Measurements from ENCODE around the gene OLA1.

Gene OLA1

DNA sequence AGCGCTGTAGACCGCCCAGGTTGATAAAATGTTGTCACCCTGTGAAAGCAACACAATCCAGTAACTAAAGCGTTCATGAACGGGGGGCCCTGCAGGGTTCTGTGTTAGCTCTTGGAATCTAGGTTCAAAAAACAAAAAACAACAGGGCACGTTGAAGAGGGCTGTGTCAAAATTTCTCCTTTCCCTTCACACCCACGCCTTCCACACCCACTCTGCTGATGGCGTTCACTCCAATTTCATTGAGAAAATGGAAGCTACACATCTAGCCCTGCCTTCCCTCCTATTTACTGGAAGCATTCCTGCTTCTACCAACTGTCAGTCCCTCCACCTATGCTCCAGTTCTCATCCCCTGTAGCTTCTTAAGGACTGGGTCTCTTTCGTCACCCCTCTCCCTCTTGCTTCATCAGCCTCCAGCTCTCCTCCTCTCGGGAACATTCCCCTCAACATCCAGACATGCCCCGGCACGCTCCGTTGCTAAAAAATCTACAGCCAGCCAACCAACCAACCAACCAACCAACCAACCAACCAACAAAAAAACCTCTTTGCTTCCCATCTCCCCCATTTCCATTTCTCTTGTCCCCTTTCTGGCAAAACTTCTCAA is 184.7 kb downstream of the OLA1 start:
- Histone ChIP-seq H3K9ac (ENCODE audit: low read depth, low read length) (no peak overlapping the region), H3K27me3 (ENCODE audit: insufficient read depth, low read length) (no peaks in the 10 kb centered on the region), H3K4me1 (ENCODE audit: insufficient read depth, low read length) (peaks cover 30% of the 10 kb centered on the region), H3K27ac (ENCODE audit: low read depth, low read length) (peak overlapping the region; percentile 66; the same call in 1 of the 2 replicates), H3K9me3 (ENCODE audit: insufficient read depth, low read depth, low read length) (peaks cover 5% of the 10 kb centered on the region; the same call in 1 of the 2 replicates), H3K4me3 (ENCODE audit: low read length) (no peak overlapping the region), H3K36me3 (ENCODE audit: insufficient read depth, low read length) (no peaks in the 10 kb centered on the region)
- WGBS, result 77% methylated on average over 12 of the region's 12 CpGs

DNA sequence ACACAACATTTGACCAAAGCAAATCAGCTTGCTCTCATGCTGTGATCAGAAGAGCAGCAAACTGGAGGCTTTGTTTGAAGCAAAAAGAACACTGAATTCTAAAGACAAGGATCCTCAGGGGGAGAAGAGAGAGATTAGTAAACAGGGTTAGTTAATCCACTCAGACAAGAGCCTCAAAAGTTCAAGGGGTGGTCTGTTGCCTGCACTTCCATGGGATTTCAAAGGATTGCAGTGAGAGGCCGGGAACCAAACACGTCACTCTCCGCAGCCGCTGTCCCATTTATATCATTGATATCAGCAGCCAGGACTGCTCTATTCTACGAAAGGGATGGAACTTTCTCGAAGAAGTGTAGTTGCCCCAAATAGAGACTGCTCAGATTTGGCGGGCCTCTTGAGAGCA is 185.4 kb downstream of the OLA1 start:
- H3K4me1 ChIP-seq (ENCODE audit: insufficient read depth, low read length), result peaks cover 30% of the 10 kb centered on the region
- no peak overlapping the region for H3K4me3 ChIP-seq (ENCODE audit: low read length)
- peaks cover 7% of the 10 kb centered on the region; the same call in 1 of the 2 replicates for H3K9me3 ChIP-seq (ENCODE audit: insufficient read depth, low read depth, low read length)
- 50% methylated on average over 7 of the region's 7 CpGs for WGBS
- H3K27ac ChIP-seq (ENCODE audit: low read depth, low read length), result peak overlapping the region; percentile 66; the same call in 1 of the 2 replicates
- no peak overlapping the region for H3K9ac ChIP-seq (ENCODE audit: low read depth, low read length)
- no peaks in the 10 kb centered on the region for H3K36me3 ChIP-seq (ENCODE audit: insufficient read depth, low read length)
- H3K27me3 ChIP-seq (ENCODE audit: insufficient read depth, low read length), result no peaks in the 10 kb centered on the region

DNA sequence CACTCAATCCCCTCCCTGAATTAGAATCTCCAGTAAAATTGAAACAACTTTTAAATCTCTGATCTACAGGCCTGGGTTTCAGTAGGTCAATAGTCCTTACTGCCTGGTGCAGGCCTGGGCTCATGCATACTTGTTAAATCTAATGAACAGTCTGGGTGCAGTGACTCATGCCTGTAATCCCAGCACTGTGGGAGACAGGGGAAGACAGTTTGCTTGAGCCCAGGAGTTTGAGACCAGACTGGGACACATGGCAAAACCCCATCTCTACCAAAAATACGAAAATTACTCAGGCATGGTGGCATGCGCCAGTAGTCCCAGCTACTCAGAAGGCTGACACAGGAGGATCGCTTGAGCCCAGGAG is 188.5 kb downstream of the OLA1 start:
- peaks cover 30% of the 10 kb centered on the region for H3K4me1 ChIP-seq (ENCODE audit: insufficient read depth, low read length)
- H3K4me3 ChIP-seq (ENCODE audit: low read length), result no peak overlapping the region
- no peaks in the 10 kb centered on the region for H3K27me3 ChIP-seq (ENCODE audit: insufficient read depth, low read length)
- peaks cover 7% of the 10 kb centered on the region; the same call in 1 of the 2 replicates for H3K9me3 ChIP-seq (ENCODE audit: insufficient read depth, low read depth, low read length)
- no peak overlapping the region for H3K27ac ChIP-seq (ENCODE audit: low read depth, low read length)
- H3K36me3 ChIP-seq (ENCODE audit: insufficient read depth, low read length), result no peaks in the 10 kb centered on the region
- WGBS, result 96% methylated on average over 3 of the region's 3 CpGs
- no peak overlapping the region for H3K9ac ChIP-seq (ENCODE audit: low read depth, low read length)

DNA sequence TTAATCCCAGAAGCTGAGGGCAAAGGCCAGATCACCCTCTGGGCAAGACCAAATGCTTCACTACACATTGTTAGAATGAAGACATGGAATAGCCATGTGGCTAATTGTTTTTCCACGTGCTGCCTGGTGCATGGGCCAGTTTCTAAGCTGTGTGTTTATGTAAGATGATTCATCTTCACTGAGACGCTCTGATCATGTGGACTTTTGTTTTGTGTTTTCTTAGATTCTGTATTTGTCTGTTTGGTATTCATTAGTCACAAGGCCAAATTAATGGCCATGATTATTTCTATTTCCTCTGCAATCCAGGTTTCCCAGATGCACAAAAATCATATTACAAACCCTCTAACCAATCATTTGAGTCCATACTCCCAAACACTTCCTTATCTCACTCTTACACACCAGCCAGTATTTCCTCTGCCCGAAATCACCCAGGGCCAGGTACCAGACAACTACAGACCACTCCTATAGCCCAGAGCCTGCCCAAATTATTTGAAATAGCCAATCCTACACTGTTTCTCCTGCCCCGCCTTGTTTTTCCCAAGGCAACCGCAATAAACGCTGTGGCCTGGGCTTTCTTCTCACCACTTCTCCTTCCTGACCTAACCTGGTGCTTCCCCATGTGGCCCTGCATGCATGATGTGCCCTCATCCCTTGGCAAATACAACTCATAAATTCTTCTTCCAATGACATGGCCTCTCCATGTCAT is 189.0 kb downstream of the OLA1 start:
- Histone ChIP-seq H3K27ac (ENCODE audit: low read depth, low read length) (no peak overlapping the region), H3K27me3 (ENCODE audit: insufficient read depth, low read length) (no peaks in the 10 kb centered on the region), H3K4me1 (ENCODE audit: insufficient read depth, low read length) (peaks cover 31% of the 10 kb centered on the region), H3K9me3 (ENCODE audit: insufficient read depth, low read depth, low read length) (peaks cover 7% of the 10 kb centered on the region; the same call in 1 of the 2 replicates), H3K9ac (ENCODE audit: low read depth, low read length) (no peak overlapping the region), H3K36me3 (ENCODE audit: insufficient read depth, low read length) (no peaks in the 10 kb centered on the region), H3K4me3 (ENCODE audit: low read length) (no peak overlapping the region)
- WGBS, result 92% methylated on average over 6 of the region's 6 CpGs

DNA sequence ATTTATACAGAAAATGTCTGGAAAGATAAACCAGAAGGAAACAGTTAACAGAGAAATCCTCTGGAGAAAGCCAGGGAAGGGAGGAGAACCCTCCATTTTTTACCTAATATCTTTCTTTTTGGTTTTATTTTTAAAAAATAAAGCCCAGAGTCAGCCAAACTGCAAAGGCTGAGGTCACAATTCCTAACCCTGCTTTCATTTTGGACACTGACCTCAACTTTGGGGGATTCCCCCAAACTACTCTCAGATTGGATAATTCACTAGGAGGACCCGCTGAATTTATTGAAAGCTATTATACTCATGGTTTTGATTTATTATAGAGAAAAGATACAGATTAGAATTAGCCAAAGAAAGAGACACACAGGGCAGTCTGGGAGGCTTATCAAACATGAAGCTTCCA is 189.9 kb downstream of the OLA1 start:
- Histone ChIP-seq H3K4me3 (ENCODE audit: low read length) (no peak overlapping the region), H3K27me3 (ENCODE audit: insufficient read depth, low read length) (no peaks in the 10 kb centered on the region), H3K27ac (ENCODE audit: low read depth, low read length) (no peak overlapping the region), H3K9ac (ENCODE audit: low read depth, low read length) (no peak overlapping the region), H3K36me3 (ENCODE audit: insufficient read depth, low read length) (no peaks in the 10 kb centered on the region), H3K4me1 (ENCODE audit: insufficient read depth, low read length) (peaks cover 32% of the 10 kb centered on the region), H3K9me3 (ENCODE audit: insufficient read depth, low read depth, low read length) (peaks cover 7% of the 10 kb centered on the region; the same call in 1 of the 2 replicates)
- no CpG with 5 or more reads among the region's 1 CpG for WGBS

DNA sequence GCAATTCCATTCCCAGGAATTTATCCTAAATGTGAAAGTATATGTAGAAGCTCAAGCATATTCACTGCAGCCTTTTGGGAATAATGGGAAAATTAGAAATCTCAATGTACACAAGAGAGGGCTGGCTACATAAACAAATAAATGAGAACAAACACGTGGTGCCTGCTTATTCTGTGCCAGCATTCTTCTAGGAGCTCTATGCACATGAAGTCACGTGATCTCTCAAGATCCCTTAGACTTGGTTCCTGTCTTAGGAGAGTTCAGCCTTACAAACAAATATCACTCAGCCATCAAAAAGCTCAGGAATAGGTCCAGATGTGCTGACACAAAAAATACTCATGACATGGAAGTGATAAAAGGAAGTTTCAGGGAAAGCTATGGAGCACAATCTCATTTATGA is 190.3 kb downstream of the OLA1 start:
- 85% methylated on average over 2 of the region's 2 CpGs for WGBS
- H3K4me1 ChIP-seq (ENCODE audit: insufficient read depth, low read length), result peaks cover 32% of the 10 kb centered on the region

DNA sequence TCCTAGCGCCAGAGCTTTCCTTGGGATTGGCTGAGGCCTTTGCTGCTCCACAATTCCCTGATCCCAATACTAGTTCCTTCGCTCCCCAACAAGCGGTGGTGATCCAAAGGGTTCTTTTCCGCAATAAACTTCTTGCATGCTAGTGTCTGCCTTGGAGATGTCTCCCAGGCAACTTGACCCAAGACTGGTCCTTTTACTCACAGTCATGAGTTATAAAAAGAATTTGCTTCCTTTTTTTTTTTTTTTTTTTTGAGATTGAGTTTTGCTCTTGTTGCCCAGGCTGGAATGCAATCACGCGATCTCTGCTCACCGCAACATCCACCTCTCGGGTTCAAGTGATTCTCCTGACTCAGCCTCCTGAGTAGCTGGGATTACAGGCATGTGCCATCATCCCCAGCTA is 193.4 kb downstream of the OLA1 start:
- WGBS, result 97% methylated on average over 8 of the region's 8 CpGs
- no peaks in the 10 kb centered on the region for H3K27me3 ChIP-seq (ENCODE audit: insufficient read depth, low read length)
- H3K9me3 ChIP-seq (ENCODE audit: insufficient read depth, low read depth, low read length), result peaks cover 7% of the 10 kb centered on the region; the same call in 1 of the 2 replicates
- no peaks in the 10 kb centered on the region for H3K36me3 ChIP-seq (ENCODE audit: insufficient read depth, low read length)
- H3K4me1 ChIP-seq (ENCODE audit: insufficient read depth, low read length), result peaks cover 38% of the 10 kb centered on the region
- H3K4me3 ChIP-seq (ENCODE audit: low read length), result no peak overlapping the region
- H3K27ac ChIP-seq (ENCODE audit: low read depth, low read length), result no peak overlapping the region
- H3K9ac ChIP-seq (ENCODE audit: low read depth, low read length), result no peak overlapping the region

More for the DNA sequence above, 190.3 kb downstream of the OLA1 start:
- Histone ChIP-seq H3K36me3 (ENCODE audit: insufficient read depth, low read length) (no peaks in the 10 kb centered on the region), H3K9me3 (ENCODE audit: insufficient read depth, low read depth, low read length) (peaks cover 7% of the 10 kb centered on the region; the same call in 1 of the 2 replicates), H3K9ac (ENCODE audit: low read depth, low read length) (no peak overlapping the region), H3K4me3 (ENCODE audit: low read length) (no peak overlapping the region), H3K27ac (ENCODE audit: low read depth, low read length) (no peak overlapping the region), H3K27me3 (ENCODE audit: insufficient read depth, low read length) (no peaks in the 10 kb centered on the region)

DNA sequence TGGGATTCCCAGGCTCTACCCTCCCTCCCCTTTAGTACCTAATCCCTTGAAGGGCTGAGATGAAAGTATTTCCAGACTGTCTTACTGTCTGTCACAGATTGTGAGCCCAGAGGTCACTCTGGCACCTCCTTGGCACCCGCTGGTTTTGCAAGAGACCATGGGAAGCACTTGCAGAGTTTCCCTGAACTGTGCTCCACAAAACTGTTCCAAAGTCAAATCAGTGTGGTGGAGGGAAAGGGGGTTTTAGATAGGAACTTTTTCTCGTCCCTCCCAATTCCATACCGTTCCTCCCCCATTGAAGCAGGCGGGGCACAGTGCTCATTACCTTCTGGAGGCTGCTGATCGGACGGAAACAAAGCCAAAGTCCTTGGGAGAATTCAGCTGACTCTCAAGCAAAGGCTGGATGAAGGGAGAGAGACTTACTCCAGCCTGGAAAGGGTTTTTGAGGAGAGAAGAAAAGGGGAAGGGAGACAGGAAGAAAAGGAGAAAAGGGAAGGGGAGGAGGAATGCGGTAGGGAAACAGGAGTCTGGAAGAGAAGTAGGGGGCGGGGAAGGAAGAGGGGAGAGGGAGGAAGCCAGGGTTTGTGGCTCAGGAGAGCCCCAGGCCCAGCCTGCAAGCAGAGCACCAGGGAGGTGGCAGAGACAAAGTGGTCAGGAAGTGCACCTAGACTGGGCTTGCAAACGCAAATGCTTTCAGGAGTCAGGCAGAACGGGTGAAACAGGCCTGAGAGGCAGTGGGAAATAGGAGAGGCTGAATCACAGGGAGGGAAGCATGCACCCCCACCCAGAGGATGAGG is 194.8 kb downstream of the OLA1 start:
- Histone ChIP-seq H3K27ac (ENCODE audit: low read depth, low read length) (0 out of 2 replicates have a peak overlapping the region, but pooled peaks have one; percentile 20), H3K27me3 (ENCODE audit: insufficient read depth, low read length) (no peaks in the 10 kb centered on the region), H3K9ac (ENCODE audit: low read depth, low read length) (0 out of 2 replicates have a peak overlapping the region, but pooled peaks have one; percentile 12), H3K9me3 (ENCODE audit: insufficient read depth, low read depth, low read length) (peaks cover 2% of the 10 kb centered on the region; the same call in 1 of the 2 replicates), H3K4me1 (ENCODE audit: insufficient read depth, low read length) (peaks cover 36% of the 10 kb centered on the region), H3K4me3 (ENCODE audit: low read length) (peak overlapping the region; percentile 32), H3K36me3 (ENCODE audit: insufficient read depth, low read length) (no peaks in the 10 kb centered on the region)
- 11% methylated on average over 9 of the region's 10 CpGs for WGBS

DNA sequence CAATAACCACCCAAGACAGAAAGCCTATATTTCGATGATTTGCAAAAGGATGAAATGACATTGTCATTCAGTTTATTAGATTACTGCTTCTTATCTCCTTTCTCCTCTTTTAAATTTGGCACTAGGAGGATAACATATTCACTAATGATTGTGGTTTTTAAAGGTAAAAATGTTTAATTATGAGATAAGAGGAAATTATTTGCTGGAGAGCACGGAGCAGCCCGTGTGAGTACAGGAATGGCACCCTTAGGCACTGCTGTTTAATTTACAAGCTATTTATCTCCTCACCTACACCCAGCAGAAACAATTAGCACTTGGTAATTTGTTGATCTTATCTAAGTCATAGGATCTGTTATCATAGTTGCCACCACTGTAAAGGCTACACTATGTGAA is 195.8 kb downstream of the OLA1 start:
- H3K4me3 ChIP-seq (ENCODE audit: low read length), result no peak overlapping the region
- H3K27ac ChIP-seq (ENCODE audit: low read depth, low read length), result no peak overlapping the region

DNA sequence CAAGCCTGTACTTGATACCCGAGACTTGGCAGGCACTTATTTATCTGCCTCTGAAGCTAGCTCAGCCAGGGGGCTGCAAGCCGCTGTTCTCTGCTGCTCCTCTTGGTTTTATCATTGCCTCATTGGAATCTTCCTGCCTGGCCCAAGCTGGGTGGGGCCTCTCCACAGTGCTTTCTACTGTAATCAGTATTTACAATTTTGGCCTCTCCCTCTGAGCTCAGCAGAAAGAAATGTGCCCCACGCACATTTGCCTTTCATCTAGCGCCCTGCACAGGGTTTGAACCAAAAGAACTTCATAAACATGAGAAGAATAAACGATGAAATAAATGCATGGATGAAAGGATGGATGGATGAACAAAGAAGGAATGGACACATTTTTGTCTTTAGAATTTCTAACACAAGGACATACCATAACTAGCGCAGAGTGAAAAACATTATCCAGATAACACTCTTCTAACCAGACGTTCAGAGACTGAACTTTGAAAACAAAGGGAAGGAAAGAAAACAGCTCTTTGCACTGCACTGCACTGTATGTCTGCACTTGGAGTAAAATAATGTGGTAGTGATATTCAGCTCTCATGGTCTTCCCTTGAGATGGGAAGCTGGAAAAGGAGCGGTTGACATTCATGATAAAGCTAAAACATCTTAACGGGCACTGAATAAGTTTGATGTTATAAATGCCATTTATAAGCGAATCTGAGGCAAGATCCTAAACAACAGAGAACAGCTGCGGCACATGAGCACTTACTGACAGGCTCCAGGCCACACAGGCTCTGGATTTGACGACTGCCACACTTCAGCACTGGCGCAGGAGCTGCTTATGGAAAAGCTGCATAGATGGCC is 196.4 kb downstream of the OLA1 start:
- Histone ChIP-seq H3K4me3 (ENCODE audit: low read length) (no peak overlapping the region), H3K36me3 (ENCODE audit: insufficient read depth, low read length) (no peaks in the 10 kb centered on the region), H3K27ac (ENCODE audit: low read depth, low read length) (peak overlapping the region; percentile 4; the same call in 1 of the 2 replicates), H3K4me1 (ENCODE audit: insufficient read depth, low read length) (peaks cover 42% of the 10 kb centered on the region), H3K9ac (ENCODE audit: low read depth, low read length) (0 out of 2 replicates have a peak overlapping the region, but pooled peaks have one; percentile 1), H3K9me3 (ENCODE audit: insufficient read depth, low read depth, low read length) (no peaks in the 10 kb centered on the region), H3K27me3 (ENCODE audit: insufficient read depth, low read length) (no peaks in the 10 kb centered on the region)
- WGBS, result 61% methylated on average over 13 of the region's 13 CpGs

More for the DNA sequence above, 195.8 kb downstream of the OLA1 start:
- 71% methylated on average over 2 of the region's 3 CpGs for WGBS
- H3K9ac ChIP-seq (ENCODE audit: low read depth, low read length), result no peak overlapping the region
- no peaks in the 10 kb centered on the region for H3K36me3 ChIP-seq (ENCODE audit: insufficient read depth, low read length)
- no peaks in the 10 kb centered on the region for H3K9me3 ChIP-seq (ENCODE audit: insufficient read depth, low read depth, low read length)
- H3K4me1 ChIP-seq (ENCODE audit: insufficient read depth, low read length), result peaks cover 38% of the 10 kb centered on the region
- no peaks in the 10 kb centered on the region for H3K27me3 ChIP-seq (ENCODE audit: insufficient read depth, low read length)
